NCI-H146 treated with DMSO at 0.1 percent for 48 hours (cell line): ENCODE data around the gene SEC16B.

Experiments
- DNase-seq: peaks from one replicate; lab custom pipeline; 2025; ENCODE audit not compliant: unreplicated experiment; lab: John Stamatoyannopoulos, UW

The SEC16B gene

DNA sequence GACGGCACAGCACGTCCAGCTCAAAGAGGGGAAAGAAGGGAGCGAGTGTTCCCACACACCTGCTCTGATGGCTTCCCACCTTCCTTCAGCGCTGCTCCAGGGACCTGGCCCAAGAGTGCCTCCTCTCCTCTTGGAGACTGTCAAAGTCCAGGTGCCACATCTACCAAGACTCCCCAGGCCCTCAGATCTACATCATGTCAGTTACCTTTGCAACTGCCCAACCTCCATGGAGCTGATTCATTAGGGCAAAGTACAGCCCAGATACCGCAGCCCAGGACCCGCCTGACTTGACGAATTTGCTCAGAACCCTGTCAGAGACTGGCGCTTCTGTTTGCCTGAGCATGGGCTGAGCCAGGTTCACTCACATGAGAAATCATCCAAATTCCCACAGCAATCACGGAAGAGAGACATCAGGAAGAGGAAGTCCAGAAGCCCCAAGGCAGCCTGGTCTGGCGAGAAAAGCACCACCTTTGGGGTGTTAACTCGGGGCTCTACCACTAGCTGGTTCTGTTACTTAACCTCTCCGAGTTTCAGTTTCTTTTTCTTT is at the start of gene SEC16B:
TSS of gene SEC16B (minus strand) at position 234 of the 547 bp plus-strand sequence. CDS start 2,077 bp downstream, outside the sequence.
- DNase-seq = no peak

DNA sequence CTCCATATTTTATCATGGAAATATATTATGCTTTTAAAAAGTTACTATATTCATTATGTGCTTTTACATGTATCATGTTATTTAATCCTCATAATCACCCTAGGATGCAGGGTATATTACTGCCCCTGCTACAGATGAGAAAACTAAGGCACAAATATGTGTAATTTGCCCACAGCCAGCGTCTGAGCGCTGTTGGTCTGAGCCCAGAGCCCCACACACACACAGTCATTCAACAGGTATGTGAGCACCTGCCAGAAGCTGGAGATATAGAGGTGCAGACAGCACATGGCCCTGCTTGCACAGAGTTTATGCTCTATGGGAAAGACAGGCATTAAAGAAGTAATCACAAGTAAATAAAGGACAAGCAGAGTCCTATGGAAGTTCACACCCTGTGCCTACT is 49.8 kb upstream of the SEC16B start:
- DNase-seq = no peak

DNA sequence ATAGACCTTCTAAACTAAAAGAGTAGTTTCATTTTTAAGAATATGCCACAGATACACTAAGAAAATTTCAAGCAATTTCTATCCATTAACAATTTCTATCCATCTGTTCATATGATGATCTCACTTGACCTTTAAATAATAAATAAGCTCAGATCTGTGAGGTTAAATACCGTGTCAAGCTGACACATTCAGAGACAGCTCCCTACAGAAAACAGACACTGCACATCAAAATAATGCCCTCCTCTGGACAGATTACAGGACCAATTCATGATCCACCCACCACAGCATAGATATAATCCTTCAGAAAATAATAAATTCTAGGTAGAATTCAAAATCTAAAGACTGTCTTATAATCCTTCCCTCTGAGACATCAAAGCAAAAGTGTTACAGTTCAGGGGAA is 49.4 kb upstream of the SEC16B start:
- DNase-seq = no peak

DNA sequence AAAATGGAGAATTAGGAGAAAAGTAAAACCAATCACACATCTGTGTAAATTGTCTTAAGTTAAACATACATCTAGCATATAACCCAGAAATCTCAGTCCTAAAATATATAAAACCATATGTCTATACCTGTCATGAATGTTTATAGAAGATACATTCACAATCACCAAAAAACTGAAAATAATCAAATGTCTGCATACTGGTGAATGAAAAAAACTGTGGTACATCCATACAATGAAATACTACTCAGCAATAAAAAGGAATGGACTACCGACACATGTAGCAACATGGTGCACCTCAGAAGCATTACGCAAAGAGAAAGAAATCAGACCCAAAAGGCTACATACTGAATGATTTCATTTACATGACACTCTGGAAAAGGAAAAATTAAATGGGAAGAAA is 47.7 kb upstream of the SEC16B start:
- DNase-seq = no peak

DNA sequence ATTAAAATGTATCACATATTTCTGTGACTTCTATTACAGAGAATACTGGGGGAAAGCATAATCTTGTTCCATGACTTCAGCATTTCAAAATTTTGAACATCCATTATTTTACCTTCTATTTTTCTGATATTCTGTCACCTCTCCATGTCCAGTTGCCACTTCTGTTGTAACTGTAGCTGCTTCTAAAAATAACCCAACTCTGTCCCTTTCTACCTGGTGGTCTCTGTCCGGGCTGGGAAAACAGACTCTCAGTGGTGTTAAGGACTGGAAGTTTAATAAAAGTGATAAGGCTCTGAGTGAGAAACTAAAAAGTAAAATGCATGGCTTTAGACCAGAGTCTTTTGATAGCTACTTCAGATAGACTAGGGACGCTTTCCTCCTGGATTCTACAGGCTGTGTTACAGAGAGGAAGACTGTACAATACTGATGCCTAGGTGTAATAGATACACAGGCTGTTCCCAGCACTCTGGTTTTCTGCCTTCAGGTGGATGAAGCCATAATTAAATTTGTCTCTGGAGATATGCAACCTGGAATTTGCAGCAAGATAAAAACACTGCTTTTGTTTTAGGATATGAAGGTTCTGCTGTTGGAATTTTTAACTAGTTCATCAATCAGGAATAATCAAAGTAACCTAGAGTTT is 42.1 kb upstream of the SEC16B start:
- no peak for DNase-seq

DNA sequence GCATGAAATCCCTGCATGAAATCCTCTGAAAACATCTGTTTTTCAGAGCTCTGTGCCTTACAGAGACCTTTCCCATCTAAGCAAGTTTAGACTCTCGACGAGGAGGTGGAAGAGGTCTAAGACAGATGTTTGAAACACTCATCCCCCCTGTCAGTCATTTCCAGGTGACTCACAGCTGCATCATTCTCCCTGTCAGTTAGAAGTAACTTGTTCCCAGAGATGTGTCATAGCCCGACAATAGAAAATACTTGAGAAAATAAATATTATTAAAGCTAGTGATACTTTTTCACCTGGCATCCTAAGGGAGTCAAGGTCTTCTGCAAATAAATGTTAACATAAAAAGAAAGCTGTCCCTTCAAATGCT is 41.6 kb upstream of the SEC16B start:
- no peak for DNase-seq

DNA sequence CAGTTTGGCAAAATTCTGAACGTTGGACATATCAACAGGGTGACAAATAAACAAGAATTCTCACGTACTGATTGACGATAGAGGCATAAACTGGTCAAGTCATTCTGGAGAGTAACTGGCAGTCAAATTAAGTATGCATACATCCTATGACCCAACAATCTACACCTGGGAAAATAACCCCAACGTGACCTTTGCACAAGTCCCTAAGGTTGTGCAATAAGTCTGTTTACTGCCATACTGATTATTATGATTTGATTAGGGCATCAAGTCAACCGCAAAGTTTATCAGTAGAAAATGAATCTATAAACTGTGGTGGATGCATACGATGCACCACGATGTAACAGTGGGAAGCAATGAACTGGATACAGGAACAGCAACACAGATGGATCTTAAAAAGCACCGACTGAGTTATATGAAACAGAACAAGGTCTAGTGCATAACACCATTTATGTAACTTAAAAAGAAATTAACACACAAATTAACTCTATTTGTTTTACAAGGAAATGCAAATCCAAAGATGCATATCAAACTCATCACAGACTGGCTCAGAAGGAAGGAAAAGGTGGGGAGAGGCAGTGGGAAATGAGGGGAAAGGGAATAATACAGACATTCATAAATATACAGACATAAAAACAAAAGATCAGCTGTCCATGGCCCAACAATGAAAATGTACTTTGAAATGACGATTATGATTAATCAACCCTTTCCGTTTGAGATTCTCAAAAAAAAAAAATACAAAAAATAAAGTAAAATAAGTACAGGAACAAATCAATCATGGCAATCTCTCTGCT is 41.0 kb upstream of the SEC16B start:
- no peak for DNase-seq

GRCh38 chr1:178006043-178006442 is 36.2 kb upstream of the SEC16B start:
- no peak for DNase-seq

DNA sequence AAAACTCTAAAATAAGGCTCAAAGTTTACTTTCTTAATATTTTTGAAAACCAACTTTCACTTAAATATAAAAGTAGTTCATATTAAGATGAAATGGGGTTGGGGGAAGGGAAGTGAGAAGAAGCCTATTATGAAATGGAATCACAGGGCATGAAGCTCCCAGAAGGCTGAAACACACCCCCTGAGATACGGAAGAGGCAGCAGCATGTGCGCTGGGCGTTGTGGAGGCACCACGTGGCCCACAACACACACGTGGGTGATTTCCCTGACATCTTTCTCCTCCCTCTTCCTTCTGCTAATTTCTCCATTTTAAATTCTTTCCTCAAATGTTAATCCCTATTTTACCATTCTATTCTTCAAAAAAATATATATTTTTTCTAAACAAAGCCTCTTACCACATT is 35.6 kb upstream of the SEC16B start:
- no peak for DNase-seq

DNA sequence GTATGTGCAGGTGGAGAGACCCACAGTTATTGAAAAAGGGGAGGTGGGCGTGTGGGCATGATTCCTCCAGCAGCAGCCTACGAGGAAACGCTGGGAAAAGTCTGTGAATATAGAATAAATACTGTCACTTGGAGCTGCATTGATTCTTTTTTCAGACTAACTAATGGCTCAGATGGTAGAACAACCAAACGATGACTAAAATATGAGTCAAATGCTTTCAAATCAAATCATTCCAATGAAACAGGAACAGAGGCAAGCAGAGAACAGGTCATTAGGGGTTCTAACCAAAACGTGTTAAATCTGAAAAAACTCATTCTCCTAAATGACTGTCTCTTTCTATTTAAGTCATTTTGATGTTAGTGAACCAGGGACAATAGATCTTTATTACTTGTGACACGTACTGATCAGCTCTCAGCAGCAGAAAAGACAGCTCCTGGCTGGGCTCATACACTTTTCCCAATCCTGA is 35.1 kb upstream of the SEC16B start:
- no peak for DNase-seq

DNA sequence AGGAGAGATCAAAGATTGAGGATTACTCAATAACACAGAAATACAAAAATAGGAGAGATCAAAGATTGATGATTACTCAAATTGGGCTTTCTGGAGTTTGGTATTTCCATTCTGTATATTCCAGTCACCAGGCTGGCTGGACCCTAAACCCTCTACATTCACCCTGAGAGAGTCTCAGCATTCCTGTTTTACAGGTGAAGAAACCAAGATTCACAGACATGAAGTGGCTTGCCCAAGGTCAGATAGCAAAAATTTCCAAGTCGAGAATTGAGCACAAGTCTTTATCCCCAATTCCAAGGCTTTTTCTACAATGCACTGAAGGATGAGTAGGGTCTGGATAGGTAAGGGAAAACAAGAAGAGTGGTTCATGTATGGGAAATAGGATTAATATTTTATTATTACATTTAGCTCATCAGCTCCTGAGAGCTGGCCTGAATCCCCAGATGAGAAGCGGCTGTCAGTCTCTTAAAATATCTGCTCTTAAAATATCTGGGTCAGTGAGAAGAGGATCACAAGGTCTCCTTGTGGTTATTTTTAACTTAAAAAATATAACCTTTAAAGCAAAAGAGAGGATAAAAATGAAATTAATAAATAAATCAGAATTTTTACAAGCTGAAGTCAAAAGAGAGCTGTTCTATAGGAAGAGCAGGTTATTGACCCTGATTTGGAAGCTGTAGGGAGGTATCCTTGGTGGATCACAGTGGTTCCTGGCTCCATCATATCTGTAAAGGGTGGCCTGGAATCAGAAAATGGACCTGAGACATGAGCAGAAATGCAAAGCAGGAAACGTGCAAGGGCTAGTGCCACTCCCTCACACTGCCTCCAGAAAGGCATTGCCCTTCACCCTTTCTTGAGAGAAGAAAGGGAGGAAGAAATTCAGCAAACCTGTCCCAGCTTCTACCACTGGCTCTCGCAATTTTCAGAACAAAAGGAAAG is 29.1 kb upstream of the SEC16B start:
- no peak for DNase-seq

GRCh38 chr1:177996957-177997356 is 27.1 kb upstream of the SEC16B start:
- DNase-seq = no peak

- DNase-seq = no peak
Measured at GRCh38 chr1:177995369-177995768, 25.5 kb upstream of the SEC16B start.

DNA sequence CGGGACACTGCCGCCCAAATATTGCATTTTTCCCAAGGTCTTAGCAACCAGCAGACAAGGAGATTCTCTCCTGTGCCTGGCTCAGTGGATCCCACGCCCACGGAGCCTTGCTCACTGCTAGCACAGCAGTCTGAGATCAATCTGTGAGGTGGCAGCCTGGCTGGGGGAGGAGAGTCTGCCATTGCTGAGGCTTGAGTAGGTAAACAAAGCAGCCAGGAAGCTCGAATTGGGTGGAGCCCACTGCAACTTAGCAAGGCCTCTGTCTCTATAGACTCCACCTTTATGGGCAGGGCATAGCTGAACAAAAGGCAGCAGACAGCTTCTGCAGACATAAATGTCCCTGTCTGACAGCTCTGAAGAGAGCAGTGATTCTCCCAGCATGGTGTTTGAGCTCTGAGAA is 16.4 kb upstream of the SEC16B start:
- peak; percentile 62 for DNase-seq

DNA sequence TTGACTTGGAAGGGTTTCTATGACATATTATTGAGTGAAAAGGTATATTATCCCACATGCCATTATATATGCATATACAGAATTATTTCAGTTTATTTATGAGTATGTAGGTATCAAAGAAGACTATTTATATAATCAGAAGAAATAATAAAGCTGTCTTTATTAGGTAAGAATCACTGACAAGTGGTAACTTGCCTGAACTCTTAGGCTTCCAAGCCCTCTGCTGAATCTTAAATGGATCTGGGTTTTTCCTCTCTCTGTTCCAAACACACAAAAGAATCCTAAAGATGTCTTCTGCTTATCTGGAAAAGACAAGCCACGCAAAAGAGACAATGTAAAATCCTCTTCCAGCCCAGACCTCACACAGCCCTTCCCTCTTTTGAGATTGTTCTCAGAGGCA is 14.9 kb upstream of the SEC16B start:
- no peak for DNase-seq

DNA sequence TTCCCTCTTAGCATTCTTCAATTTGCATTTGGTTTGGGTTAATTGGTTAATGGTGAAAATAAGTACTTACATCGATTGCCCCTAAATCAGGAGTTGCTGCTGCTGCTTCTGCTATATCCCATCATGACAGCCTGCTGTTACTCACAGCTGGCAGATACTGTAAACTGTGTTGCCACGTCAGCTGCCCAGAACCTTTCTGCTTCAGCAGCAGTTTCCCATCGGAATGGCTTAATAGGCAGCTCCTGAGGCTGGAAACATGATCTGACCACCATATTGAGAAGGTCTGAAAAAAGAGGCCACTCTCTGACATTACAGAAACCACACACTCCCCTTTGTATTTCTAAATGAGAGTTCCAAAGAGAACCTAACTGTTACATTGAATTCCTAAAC is 14.3 kb upstream of the SEC16B start:
- peak; percentile 26 for DNase-seq

GRCh38 chr1:177983482-177984135 is 13.8 kb upstream of the SEC16B start:
- DNase-seq = no peak

- DNase-seq = no peak
Measured at GRCh38 chr1:177983077-177983476, 13.2 kb upstream of the SEC16B start.

DNA sequence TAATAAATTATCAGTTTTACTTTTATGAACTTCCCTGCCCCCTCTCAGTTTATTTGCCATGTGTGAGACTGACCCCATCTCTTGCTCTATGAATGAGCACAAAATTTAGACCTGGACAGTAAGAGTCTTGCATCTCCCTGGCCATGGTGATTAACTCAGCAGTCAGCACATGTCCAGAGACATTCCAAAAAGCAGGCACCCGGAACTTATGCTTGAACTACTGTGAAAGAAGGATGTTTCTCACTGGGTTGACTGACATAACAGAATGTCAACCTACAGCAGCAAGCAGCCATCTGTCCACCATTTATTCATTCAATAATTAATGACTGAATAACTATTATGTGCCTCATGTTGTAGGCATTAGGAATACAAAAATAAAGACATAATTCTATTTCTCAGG is 11.3 kb upstream of the SEC16B start:
- DNase-seq = no peak

GRCh38 chr1:177979272-177979671 is 9.4 kb upstream of the SEC16B start:
- no peak for DNase-seq

DNA sequence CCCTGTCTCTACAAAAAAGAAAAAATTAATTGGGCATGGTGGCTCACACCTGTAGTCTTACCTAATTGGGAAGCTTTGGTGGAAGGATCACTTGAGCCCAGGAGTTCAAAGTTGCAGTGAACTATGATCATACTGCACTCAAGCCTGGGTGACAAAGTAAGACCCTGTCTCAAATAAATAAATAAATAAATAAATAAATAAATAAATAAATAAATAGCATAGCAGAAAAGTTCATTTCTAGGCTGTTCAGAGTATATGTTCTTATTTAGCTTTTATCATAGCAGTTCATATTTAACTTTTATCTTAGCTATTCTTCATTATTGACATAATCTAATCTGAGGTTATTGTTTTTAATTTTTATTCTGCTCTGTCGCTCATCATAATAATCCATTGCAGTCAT is 8.7 kb upstream of the SEC16B start:
- DNase-seq = no peak
